ENCODE results near the gene NFKBIE. TPM values are rescaled to one million over a fixed set of nuclear protein-coding genes. Genes with fewer than 3 reads are reported as not detected.

Gene NFKBIE
- total and polyA plus RNA-seq, 4 donors, result 3.5 to 15.8 (median 12.9) TPM

DNA sequence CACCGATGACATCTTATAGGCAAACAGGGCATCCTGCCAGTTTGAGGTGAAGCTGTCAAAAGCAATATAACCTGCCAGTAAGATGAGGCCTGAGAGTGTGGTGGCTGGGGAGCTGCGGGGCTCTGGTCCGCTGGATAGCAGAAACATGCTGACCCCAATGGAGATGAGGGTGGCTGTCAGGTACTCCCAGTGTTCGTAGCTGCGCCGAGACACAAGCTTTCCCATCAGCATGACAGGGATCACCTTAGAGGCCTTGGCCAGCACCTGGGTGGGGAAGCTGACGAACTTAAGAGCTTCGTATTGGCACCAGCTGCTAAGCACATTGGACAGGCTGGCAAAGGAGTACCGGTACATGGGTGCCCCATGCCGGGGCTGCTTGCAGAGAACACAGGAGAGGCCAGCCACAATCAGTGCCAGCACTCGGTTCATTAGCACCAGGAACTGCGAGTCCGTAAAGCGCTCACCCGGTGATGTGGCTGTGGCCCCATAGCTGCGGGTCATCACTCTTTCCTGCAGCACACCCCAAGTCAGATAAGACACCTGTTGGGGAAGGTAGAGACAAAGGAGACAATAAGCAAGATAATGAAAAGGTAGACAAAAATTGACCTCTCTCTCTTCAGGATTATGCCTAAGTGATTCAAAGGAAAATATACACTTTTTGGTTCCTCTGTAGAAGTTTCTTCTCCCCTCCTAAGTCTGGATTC is 10.1 kb downstream of the NFKBIE start:
- WGBS (ENCODE audit: insufficient coverage), result 68% methylated on average over 16 of the region's 16 CpGs
- no peak overlapping the region for H3K27ac ChIP-seq (ENCODE audit: low read depth, low read length)
- H3K4me1 ChIP-seq (ENCODE audit: control insufficient read depth, insufficient read depth, low read length), result peaks cover 39% of the 10 kb centered on the region
- H3K9me3 ChIP-seq (ENCODE audit: control insufficient read depth, insufficient read depth, low read length), result no peaks in the 10 kb centered on the region
- no peak overlapping the region for H3K4me3 ChIP-seq (ENCODE audit: low read depth, low read length)
- no peaks in the 10 kb centered on the region for H3K27me3 ChIP-seq (ENCODE audit: control insufficient read depth, insufficient read depth, low read length)
- no peak for DNase-seq (ENCODE audit: low read depth in 4 of 6, low spot score in 6 of 6)
- peaks cover 69% of the 10 kb centered on the region for H3K36me3 ChIP-seq (ENCODE audit: control insufficient read depth, insufficient read depth, low read length)

DNA sequence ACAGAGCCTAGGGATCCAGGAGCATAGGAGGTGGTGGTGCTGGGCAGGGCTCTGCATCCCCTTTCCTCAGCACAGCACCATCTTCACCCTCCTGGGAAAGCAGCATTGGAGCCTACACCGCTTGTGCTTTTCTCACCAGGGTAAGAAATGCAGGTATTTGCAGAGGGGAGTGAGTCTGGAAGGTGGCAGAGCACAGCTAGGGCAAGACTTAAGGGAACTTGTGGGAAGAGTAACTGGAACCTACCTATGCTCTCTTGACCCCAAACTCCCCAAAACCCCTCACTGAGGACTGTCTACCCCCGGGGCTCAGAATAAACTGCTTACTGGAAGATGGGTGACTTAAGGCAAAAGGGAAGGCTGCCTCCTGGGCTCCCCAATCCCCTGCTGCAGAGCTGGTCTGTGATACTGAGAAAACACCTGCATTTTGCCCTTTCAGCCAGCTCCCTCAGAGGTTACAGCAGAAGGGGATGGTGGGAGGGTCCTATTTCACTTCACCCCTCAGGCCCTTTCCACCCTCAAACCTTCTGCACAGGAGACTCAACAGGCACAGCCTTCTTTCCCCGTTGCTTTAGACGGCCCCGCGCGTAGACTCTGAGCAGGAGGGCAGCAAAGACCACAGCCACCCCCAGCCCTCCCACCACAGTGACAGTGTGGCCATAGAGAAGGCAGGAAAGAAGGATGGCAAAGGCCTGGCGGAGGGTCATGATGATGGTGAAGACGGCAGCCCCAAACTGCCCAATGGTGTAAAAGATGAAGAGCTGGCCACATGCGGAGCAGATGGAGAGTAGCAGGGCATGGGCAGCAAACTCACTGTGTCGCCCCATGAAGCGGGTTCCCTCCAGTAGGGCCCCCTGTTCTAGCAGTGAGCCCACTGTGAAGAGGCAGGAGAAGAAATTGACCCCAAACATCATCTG is 10.9 kb downstream of the NFKBIE start:
- DNase-seq (ENCODE audit: low read depth in 4 of 6, low spot score in 6 of 6), result no peak
- 89% methylated on average over 5 of the region's 12 CpGs for WGBS (ENCODE audit: insufficient coverage)
- no peaks in the 10 kb centered on the region for H3K9me3 ChIP-seq (ENCODE audit: control insufficient read depth, insufficient read depth, low read length)
- H3K4me1 ChIP-seq (ENCODE audit: control insufficient read depth, insufficient read depth, low read length), result peaks cover 39% of the 10 kb centered on the region
- H3K4me3 ChIP-seq (ENCODE audit: low read depth, low read length), result no peak overlapping the region
- no peaks in the 10 kb centered on the region for H3K27me3 ChIP-seq (ENCODE audit: control insufficient read depth, insufficient read depth, low read length)
- peaks cover 69% of the 10 kb centered on the region for H3K36me3 ChIP-seq (ENCODE audit: control insufficient read depth, insufficient read depth, low read length)
- H3K27ac ChIP-seq (ENCODE audit: low read depth, low read length), result no peak overlapping the region

DNA sequence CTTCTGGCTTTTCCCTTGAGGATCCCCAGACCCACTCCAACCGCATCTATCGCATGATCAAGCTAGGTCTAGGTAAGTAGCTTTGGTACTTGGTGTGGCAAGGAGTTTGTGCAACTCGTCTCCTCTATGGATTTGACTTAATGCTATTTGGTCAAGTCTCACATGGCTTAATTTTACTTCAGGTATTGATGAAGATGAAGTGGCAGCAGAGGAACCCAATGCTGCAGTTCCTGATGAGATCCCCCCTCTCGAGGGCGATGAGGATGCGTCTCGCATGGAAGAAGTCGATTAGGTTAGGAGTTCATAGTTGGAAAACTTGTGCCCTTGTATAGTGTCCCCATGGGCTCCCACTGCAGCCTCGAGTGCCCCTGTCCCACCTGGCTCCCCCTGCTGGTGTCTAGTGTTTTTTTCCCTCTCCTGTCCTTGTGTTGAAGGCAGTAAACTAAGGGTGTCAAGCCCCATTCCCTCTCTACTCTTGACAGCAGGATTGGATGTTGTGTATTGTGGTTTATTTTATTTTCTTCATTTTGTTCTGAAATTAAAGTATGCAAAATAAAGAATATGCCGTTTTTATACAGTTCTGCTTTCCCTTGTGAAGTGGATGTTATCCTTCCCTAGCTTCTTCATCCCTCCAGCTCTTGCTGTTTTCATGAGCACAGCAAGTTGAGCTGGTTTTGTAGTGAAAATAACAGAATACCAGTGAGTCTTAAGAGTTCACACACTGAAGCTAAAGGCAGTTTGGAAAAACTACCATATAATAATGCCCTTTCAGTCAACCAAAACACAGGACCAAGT is 11.8 kb downstream of the NFKBIE start:
- no peak overlapping the region for H3K4me3 ChIP-seq (ENCODE audit: low read depth, low read length)
- no peak for DNase-seq (ENCODE audit: low read depth in 4 of 6, low spot score in 6 of 6)
- H3K9me3 ChIP-seq (ENCODE audit: control insufficient read depth, insufficient read depth, low read length), result no peaks in the 10 kb centered on the region
- H3K4me1 ChIP-seq (ENCODE audit: control insufficient read depth, insufficient read depth, low read length), result peaks cover 43% of the 10 kb centered on the region
- no peak overlapping the region for H3K27ac ChIP-seq (ENCODE audit: low read depth, low read length)
- no peaks in the 10 kb centered on the region for H3K27me3 ChIP-seq (ENCODE audit: control insufficient read depth, insufficient read depth, low read length)
- H3K36me3 ChIP-seq (ENCODE audit: control insufficient read depth, insufficient read depth, low read length), result peaks cover 74% of the 10 kb centered on the region
- WGBS (ENCODE audit: insufficient coverage), result 74% methylated on average over 8 of the region's 10 CpGs

DNA sequence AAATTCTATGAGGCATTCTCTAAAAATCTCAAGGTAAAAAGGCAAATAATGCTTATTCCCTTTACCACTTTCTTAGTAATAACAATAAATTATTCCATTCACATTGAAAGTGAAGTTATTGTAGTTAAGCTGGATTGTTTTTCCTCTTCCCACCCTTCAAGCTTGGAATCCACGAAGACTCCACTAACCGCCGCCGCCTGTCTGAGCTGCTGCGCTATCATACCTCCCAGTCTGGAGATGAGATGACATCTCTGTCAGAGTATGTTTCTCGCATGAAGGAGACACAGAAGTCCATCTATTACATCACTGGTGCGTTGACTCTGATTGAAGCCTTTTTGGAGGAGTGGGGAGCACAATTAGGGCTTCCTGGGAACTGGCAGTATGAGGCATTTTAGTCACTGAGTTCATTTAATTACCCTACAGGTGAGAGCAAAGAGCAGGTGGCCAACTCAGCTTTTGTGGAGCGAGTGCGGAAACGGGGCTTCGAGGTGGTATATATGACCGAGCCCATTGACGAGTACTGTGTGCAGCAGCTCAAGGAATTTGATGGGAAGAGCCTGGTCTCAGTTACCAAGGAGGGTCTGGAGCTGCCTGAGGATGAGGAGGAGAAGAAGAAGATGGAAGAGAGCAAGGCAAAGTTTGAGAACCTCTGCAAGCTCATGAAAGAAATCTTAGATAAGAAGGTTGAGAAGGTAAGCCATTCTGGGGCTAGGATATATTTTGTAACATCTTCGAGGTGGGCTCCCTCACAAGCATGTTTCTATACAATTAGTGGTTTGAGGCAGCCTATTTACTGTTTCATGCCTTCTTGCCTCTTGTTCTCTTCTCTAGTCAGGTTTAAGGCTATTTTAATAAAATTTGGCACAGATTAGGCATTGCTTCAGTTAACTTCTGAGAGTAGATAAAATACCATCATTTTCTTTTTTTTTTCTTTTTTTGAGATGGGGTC is 13.5 kb downstream of the NFKBIE start:
- peaks cover 73% of the 10 kb centered on the region for H3K36me3 ChIP-seq (ENCODE audit: control insufficient read depth, insufficient read depth, low read length)
- no peaks in the 10 kb centered on the region for H3K27me3 ChIP-seq (ENCODE audit: control insufficient read depth, insufficient read depth, low read length)
- H3K27ac ChIP-seq (ENCODE audit: low read depth, low read length), result no peak overlapping the region
- WGBS (ENCODE audit: insufficient coverage), result 88% methylated on average over 6 of the region's 14 CpGs
- H3K9me3 ChIP-seq (ENCODE audit: control insufficient read depth, insufficient read depth, low read length), result no peaks in the 10 kb centered on the region
- no peak overlapping the region for H3K4me3 ChIP-seq (ENCODE audit: low read depth, low read length)
- no peak for DNase-seq (ENCODE audit: low read depth in 4 of 6, low spot score in 6 of 6)
- H3K4me1 ChIP-seq (ENCODE audit: control insufficient read depth, insufficient read depth, low read length), result peaks cover 33% of the 10 kb centered on the region

DNA sequence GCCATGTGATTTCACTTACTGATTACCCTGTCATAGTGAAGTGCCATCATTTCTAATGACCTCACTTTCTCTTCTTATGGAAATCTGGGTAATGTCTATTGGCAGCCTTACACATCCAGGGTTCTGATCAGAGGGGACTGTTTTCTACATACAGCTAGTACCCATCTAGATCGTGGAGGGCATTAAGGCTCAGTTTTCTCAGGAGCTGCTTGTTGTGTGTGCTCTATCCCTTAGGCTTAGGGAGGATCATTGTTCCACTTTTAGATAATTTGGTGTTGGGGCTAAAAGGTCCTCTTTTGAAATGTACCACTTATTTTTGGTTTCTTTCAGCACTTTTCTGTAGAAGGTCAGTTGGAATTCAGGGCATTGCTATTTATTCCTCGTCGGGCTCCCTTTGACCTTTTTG is 14.6 kb downstream of the NFKBIE start:
- no peaks in the 10 kb centered on the region for H3K9me3 ChIP-seq (ENCODE audit: control insufficient read depth, insufficient read depth, low read length)
- H3K4me1 ChIP-seq (ENCODE audit: control insufficient read depth, insufficient read depth, low read length), result peaks cover 29% of the 10 kb centered on the region
- no peak for DNase-seq (ENCODE audit: low read depth in 4 of 6, low spot score in 6 of 6)
- peaks cover 65% of the 10 kb centered on the region for H3K36me3 ChIP-seq (ENCODE audit: control insufficient read depth, insufficient read depth, low read length)
- no peak overlapping the region for H3K4me3 ChIP-seq (ENCODE audit: low read depth, low read length)
- no peaks in the 10 kb centered on the region for H3K27me3 ChIP-seq (ENCODE audit: control insufficient read depth, insufficient read depth, low read length)
- no CpG with 5 or more reads among the region's 3 CpGs for WGBS (ENCODE audit: insufficient coverage)
- no peak overlapping the region for H3K27ac ChIP-seq (ENCODE audit: low read depth, low read length)

DNA sequence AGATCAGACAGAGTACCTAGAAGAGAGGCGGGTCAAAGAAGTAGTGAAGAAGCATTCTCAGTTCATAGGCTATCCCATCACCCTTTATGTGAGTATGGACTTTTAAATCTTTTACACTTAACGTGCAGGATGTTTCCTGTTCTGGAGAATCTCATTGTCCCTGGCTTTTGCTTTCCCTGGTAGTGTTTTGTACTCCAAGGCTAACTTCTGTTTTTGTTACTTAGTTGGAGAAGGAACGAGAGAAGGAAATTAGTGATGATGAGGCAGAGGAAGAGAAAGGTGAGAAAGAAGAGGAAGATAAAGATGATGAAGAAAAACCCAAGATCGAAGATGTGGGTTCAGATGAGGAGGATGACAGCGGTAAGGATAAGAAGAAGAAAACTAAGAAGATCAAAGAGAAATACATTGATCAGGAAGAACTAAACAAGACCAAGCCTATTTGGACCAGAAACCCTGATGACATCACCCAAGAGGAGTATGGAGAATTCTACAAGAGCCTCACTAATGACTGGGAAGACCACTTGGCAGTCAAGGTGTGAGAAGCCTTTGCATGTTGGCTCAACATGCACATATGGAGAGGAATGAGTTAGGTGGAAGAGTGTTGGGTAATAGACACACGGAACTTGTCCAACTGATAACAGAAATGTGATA is 15.2 kb downstream of the NFKBIE start:
- no peak overlapping the region for H3K4me3 ChIP-seq (ENCODE audit: low read depth, low read length)
- no peaks in the 10 kb centered on the region for H3K9me3 ChIP-seq (ENCODE audit: control insufficient read depth, insufficient read depth, low read length)
- no peaks in the 10 kb centered on the region for H3K27me3 ChIP-seq (ENCODE audit: control insufficient read depth, insufficient read depth, low read length)
- peaks cover 28% of the 10 kb centered on the region for H3K4me1 ChIP-seq (ENCODE audit: control insufficient read depth, insufficient read depth, low read length)
- 94% methylated on average over 3 of the region's 6 CpGs for WGBS (ENCODE audit: insufficient coverage)
- no peak overlapping the region for H3K27ac ChIP-seq (ENCODE audit: low read depth, low read length)
- DNase-seq (ENCODE audit: low read depth in 4 of 6, low spot score in 6 of 6), result no peak
- H3K36me3 ChIP-seq (ENCODE audit: control insufficient read depth, insufficient read depth, low read length), result peaks cover 59% of the 10 kb centered on the region

DNA sequence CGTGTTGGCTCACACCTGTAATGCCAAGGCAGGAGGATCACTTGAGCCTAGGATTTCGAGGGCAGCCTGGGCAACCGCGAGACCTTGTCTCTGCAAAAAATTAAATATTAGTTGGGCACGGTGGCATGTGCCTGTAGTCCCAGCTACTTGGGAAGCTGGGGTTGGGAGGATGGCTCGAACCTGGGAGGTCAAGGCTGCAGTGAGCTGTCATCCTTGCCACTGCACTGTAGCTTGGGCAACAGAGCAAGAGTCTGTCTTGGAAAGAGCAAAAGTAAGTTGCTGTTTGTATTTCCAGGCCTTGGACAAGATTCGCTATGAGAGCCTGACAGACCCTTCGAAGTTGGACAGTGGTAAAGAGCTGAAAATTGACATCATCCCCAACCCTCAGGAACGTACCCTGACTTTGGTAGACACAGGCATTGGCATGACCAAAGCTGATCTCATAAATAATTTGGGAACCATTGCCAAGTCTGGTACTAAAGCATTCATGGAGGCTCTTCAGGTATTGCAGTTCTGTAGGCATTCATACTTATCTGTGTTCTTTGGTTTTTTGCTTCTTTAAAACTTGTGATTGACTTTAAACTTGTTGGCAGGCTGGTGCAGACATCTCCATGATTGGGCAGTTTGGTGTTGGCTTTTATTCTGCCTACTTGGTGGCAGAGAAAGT is 16.1 kb downstream of the NFKBIE start:
- Histone ChIP-seq H3K4me3 (ENCODE audit: low read depth, low read length) (peak overlapping the region; percentile 94), H3K27ac (ENCODE audit: low read depth, low read length) (no peak overlapping the region), H3K9me3 (ENCODE audit: control insufficient read depth, insufficient read depth, low read length) (no peaks in the 10 kb centered on the region), H3K27me3 (ENCODE audit: control insufficient read depth, insufficient read depth, low read length) (no peaks in the 10 kb centered on the region), H3K4me1 (ENCODE audit: control insufficient read depth, insufficient read depth, low read length) (peaks cover 19% of the 10 kb centered on the region), H3K36me3 (ENCODE audit: control insufficient read depth, insufficient read depth, low read length) (peaks cover 49% of the 10 kb centered on the region)
- DNase-seq (ENCODE audit: low read depth in 4 of 6, low spot score in 6 of 6), result no peak
- 93% methylated on average over 6 of the region's 9 CpGs for WGBS (ENCODE audit: insufficient coverage)

DNA sequence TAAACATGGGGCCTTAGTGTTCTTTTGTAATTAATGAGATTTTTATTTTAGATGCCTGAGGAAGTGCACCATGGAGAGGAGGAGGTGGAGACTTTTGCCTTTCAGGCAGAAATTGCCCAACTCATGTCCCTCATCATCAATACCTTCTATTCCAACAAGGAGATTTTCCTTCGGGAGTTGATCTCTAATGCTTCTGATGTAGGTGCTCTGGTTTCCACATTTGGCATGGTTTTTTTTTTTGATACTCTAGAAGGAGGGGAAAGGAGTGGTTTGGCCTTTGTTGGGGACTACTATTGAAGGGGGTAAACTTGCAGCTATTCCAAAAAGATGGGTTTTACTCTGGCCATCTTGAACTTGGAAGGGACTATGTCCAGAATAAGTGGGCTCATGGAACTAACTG is 16.8 kb downstream of the NFKBIE start:
- Histone ChIP-seq H3K27me3 (ENCODE audit: control insufficient read depth, insufficient read depth, low read length) (no peaks in the 10 kb centered on the region), H3K27ac (ENCODE audit: low read depth, low read length) (no peak overlapping the region), H3K36me3 (ENCODE audit: control insufficient read depth, insufficient read depth, low read length) (peaks cover 44% of the 10 kb centered on the region), H3K4me3 (ENCODE audit: low read depth, low read length) (peak overlapping the region; percentile 94), H3K9me3 (ENCODE audit: control insufficient read depth, insufficient read depth, low read length) (no peaks in the 10 kb centered on the region), H3K4me1 (ENCODE audit: control insufficient read depth, insufficient read depth, low read length) (peaks cover 16% of the 10 kb centered on the region)
- DNase-seq (ENCODE audit: low read depth in 4 of 6, low spot score in 6 of 6), result no peak
- 67% methylated on average over 1 of the region's 1 CpG for WGBS (ENCODE audit: insufficient coverage)

Data from spinal cord (tissue), 10 donors.